SK-N-SH treated with all-trans-retinoic acid at 6 μM for 48 hours (cell line): Measurements from ENCODE around the gene FBXL19.

Source experiments
- ATAC-seq: fragments of 200-7000 bp; cut with Tn5 transposase; 3 replicates; pipeline ENCODE4 v1.9.1; 2020; ENCODE audit warnings: mild to moderate bottlenecking, moderate library complexity
- ARNTL ChIP-seq: fragments of 450-650 bp; formaldehyde crosslinking; IDR thresholded peaks from 2 replicates; pipeline ENCODE4 v1.5.0; 2020; ENCODE audit warnings: low read depth, mild to moderate bottlenecking, moderate library complexity, borderline replicate concordance
- BACH2 ChIP-seq: fragments of 250-450 bp; sonication (Bioruptor Pico); IDR thresholded peaks from 2 replicates; pipeline ENCODE4 v1.9.0; 2021; ENCODE audit warnings: mild to moderate bottlenecking, borderline replicate concordance
- CSDC2 ChIP-seq: fragments of 250-450 bp; sonication (Bioruptor Pico); IDR thresholded peaks from 2 replicates; pipeline ENCODE4 v1.5.0; 2020; ENCODE audit warnings: mild to moderate bottlenecking, moderate library complexity
- ESRRG ChIP-seq: fragments of 250-450 bp; sonication (Bioruptor Pico); IDR thresholded peaks from 2 replicates; pipeline ENCODE4 v1.6.1; 2021; ENCODE audit warnings: mild to moderate bottlenecking
- GLIS3 ChIP-seq: fragments of 250-450 bp; sonication (Bioruptor Pico); IDR thresholded peaks from 2 replicates; pipeline ENCODE4 v1.5.0; 2020; ENCODE audit warnings: mild to moderate bottlenecking, moderate library complexity
- OSR1 ChIP-seq: fragments of 250-450 bp; sonication (Bioruptor Pico); IDR thresholded peaks from 2 replicates; pipeline ENCODE4 v1.8.0; 2022; ENCODE audit warnings: moderate library complexity, mild to moderate bottlenecking, inconsistent platforms
- PPARA ChIP-seq: fragments of 250-450 bp; sonication (Bioruptor Pico); IDR thresholded peaks from 2 replicates; pipeline ENCODE4 v1.5.0; 2020; ENCODE audit warnings: mild to moderate bottlenecking, borderline replicate concordance
- RARB ChIP-seq: fragments of 250-450 bp; sonication (Bioruptor Pico); IDR thresholded peaks from 2 replicates; pipeline ENCODE4 v1.8.0; 2021; ENCODE audit warnings: mild to moderate bottlenecking, moderate library complexity
- SNAI2 ChIP-seq: fragments of 250-450 bp; sonication (Bioruptor Pico); IDR thresholded peaks from 2 replicates; pipeline ENCODE4 v1.5.0; 2020; ENCODE audit warnings: mild to moderate bottlenecking, moderate library complexity
- TCF4 ChIP-seq: fragments of 250-450 bp; sonication (Bioruptor Pico); IDR thresholded peaks from 2 replicates; pipeline ENCODE4 v1.8.0; 2021; ENCODE audit warnings: mild to moderate bottlenecking, moderate library complexity, borderline replicate concordance
- TOX ChIP-seq: fragments of 250-450 bp; sonication (Bioruptor Pico); IDR thresholded peaks from 2 replicates; pipeline ENCODE4 v1.8.0; 2021; ENCODE audit warnings: mild to moderate bottlenecking, moderate library complexity, borderline replicate concordance
- ZC3H10 ChIP-seq: fragments of 250-450 bp; sonication (Bioruptor Pico); IDR thresholded peaks from 2 replicates; pipeline ENCODE4 v1.5.1; 2021; ENCODE audit warnings: mild to moderate bottlenecking, moderate library complexity
- ZFP3 ChIP-seq: fragments of 250-450 bp; sonication (Bioruptor Pico); IDR thresholded peaks from 2 replicates; pipeline ENCODE4 v1.5.0; 2020; ENCODE audit warnings: mild to moderate bottlenecking, moderate library complexity
- ZNF565 ChIP-seq: fragments of 450-650 bp; formaldehyde crosslinking; conservative IDR thresholded peaks from 2 replicates; pipeline ENCODE4 v1.5.0; 2020; ENCODE audit warnings: low read depth, mild to moderate bottlenecking, moderate library complexity
- ZNF70 ChIP-seq: fragments of 450-650 bp; formaldehyde crosslinking; IDR thresholded peaks from 2 replicates; pipeline ENCODE4 v1.5.0; 2020; ENCODE audit warnings: mild to moderate bottlenecking, moderate library complexity
- ZNF8 ChIP-seq: fragments of 450-650 bp; formaldehyde crosslinking; IDR thresholded peaks from 2 replicates; pipeline ENCODE4 v1.5.0; 2020; ENCODE audit warnings: mild to moderate bottlenecking, moderate library complexity
- TF ChIP-seq, protein P1 (sequence below): fragments of 250-450 bp; sonication (Bioruptor Pico); IDR thresholded peaks from 2 replicates; pipeline ENCODE4 v1.8.0; 2020; ENCODE audit warnings: mild to moderate bottlenecking, moderate library complexity, borderline replicate concordance
- TF ChIP-seq, protein P2 (sequence below): fragments of 250-450 bp; sonication (Bioruptor Pico); IDR thresholded peaks from 2 replicates; pipeline ENCODE4 v1.8.0; 2021; ENCODE audit warnings: low read depth, mild to moderate bottlenecking, moderate library complexity, borderline replicate concordance
- TF ChIP-seq, protein P3 (sequence below): fragments of 250-450 bp; sonication (Bioruptor Pico); IDR thresholded peaks from 2 replicates; pipeline ENCODE4 v1.5.1; 2021; ENCODE audit warnings: mild to moderate bottlenecking, moderate library complexity
- TF ChIP-seq, protein P4 (sequence below): fragments of 250-450 bp; sonication (Bioruptor Pico); IDR thresholded peaks from 2 replicates; pipeline ENCODE4 v1.5.0; 2020; ENCODE audit warnings: mild to moderate bottlenecking, moderate library complexity
- TF ChIP-seq, protein P5 (sequence below): fragments of 250-450 bp; sonication (Bioruptor Pico); IDR thresholded peaks from 2 replicates; pipeline ENCODE4 v1.5.1; 2020; ENCODE audit warnings: low read depth, mild to moderate bottlenecking, moderate library complexity

Gene FBXL19

DNA sequence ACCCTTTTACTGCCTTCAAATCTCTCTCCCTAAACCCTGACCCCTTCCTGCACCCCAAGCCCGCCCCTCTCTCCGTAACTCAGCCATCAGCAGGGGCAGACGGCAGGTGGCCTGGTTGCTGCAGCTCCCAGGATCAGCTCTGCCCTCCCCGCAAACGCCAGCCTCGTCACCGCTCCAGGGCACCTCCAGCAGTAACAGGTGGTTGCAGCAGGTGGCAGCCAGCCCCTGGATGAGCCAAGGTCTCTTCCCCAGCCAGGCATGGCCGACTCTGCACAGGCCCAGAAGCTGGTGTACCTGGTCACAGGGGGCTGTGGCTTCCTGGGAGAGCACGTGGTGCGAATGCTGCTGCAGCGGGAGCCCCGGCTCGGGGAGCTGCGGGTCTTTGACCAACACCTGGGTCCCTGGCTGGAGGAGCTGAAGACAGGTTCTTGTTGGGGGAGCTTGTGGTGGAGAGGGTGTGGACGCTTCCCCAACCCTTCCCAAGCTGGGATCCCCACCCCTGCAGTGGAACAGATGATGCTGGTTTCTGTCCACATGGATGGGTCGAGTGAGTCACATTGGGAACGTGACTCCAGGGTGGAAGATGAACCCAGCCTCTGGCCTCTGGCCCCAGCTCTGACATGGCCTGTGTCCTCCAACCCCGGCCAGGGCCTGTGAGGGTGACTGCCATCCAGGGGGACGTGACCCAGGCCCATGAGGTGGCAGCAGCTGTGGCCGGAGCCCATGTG lies 62.2 kb downstream of the FBXL19 start:
- no peak for TF ChIP-seq TOX (CRISPR knock-in tag)
- no peak for TF ChIP-seq ZNF70
- no peak for TF ChIP-seq OSR1 (CRISPR knock-in tag)
- TF ChIP-seq, protein P1, sequence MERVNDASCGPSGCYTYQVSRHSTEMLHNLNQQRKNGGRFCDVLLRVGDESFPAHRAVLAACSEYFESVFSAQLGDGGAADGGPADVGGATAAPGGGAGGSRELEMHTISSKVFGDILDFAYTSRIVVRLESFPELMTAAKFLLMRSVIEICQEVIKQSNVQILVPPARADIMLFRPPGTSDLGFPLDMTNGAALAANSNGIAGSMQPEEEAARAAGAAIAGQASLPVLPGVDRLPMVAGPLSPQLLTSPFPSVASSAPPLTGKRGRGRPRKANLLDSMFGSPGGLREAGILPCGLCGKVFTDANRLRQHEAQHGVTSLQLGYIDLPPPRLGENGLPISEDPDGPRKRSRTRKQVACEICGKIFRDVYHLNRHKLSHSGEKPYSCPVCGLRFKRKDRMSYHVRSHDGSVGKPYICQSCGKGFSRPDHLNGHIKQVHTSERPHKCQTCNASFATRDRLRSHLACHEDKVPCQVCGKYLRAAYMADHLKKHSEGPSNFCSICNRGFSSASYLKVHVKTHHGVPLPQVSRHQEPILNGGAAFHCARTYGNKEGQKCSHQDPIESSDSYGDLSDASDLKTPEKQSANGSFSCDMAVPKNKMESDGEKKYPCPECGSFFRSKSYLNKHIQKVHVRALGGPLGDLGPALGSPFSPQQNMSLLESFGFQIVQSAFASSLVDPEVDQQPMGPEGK, result no peak
- TF ChIP-seq CSDC2 (CRISPR knock-in tag), result no peak
- TF ChIP-seq ZNF565 (CRISPR knock-in tag), result no peak
- TF ChIP-seq SNAI2 (CRISPR knock-in tag), result no peak
- TF ChIP-seq, protein P2, sequence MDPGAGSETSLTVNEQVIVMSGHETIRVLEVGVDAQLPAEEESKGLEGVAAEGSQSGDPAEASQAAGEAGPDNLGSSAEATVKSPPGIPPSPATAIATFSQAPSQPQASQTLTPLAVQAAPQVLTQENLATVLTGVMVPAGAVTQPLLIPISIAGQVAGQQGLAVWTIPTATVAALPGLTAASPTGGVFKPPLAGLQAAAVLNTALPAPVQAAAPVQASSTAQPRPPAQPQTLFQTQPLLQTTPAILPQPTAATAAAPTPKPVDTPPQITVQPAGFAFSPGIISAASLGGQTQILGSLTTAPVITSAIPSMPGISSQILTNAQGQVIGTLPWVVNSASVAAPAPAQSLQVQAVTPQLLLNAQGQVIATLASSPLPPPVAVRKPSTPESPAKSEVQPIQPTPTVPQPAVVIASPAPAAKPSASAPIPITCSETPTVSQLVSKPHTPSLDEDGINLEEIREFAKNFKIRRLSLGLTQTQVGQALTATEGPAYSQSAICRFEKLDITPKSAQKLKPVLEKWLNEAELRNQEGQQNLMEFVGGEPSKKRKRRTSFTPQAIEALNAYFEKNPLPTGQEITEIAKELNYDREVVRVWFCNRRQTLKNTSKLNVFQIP (CRISPR knock-in tag), result no peak
- no peak for TF ChIP-seq PPARA
- TF ChIP-seq, protein P3, sequence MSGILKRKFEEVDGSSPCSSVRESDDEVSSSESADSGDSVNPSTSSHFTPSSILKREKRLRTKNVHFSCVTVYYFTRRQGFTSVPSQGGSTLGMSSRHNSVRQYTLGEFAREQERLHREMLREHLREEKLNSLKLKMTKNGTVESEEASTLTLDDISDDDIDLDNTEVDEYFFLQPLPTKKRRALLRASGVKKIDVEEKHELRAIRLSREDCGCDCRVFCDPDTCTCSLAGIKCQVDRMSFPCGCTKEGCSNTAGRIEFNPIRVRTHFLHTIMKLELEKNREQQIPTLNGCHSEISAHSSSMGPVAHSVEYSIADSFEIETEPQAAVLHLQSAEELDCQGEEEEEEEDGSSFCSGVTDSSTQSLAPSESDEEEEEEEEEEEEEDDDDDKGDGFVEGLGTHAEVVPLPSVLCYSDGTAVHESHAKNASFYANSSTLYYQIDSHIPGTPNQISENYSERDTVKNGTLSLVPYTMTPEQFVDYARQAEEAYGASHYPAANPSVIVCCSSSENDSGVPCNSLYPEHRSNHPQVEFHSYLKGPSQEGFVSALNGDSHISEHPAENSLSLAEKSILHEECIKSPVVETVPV (CRISPR knock-in tag), result no peak
- no peak for TF ChIP-seq ZC3H10 (CRISPR knock-in tag)
- TF ChIP-seq BACH2 (CRISPR knock-in tag), result no peak
- TF ChIP-seq ZFP3, result no peak
- TF ChIP-seq ARNTL (CRISPR knock-in tag), result no peak
- TF ChIP-seq, protein P4, sequence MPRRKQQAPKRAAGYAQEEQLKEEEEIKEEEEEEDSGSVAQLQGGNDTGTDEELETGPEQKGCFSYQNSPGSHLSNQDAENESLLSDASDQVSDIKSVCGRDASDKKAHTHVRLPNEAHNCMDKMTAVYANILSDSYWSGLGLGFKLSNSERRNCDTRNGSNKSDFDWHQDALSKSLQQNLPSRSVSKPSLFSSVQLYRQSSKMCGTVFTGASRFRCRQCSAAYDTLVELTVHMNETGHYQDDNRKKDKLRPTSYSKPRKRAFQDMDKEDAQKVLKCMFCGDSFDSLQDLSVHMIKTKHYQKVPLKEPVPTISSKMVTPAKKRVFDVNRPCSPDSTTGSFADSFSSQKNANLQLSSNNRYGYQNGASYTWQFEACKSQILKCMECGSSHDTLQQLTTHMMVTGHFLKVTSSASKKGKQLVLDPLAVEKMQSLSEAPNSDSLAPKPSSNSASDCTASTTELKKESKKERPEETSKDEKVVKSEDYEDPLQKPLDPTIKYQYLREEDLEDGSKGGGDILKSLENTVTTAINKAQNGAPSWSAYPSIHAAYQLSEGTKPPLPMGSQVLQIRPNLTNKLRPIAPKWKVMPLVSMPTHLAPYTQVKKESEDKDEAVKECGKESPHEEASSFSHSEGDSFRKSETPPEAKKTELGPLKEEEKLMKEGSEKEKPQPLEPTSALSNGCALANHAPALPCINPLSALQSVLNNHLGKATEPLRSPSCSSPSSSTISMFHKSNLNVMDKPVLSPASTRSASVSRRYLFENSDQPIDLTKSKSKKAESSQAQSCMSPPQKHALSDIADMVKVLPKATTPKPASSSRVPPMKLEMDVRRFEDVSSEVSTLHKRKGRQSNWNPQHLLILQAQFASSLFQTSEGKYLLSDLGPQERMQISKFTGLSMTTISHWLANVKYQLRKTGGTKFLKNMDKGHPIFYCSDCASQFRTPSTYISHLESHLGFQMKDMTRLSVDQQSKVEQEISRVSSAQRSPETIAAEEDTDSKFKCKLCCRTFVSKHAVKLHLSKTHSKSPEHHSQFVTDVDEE, result no peak
- no peak for TF ChIP-seq ZNF8
- no peak for TF ChIP-seq TCF4 (CRISPR knock-in tag)
- ATAC-seq, result peak; percentile 32

DNA sequence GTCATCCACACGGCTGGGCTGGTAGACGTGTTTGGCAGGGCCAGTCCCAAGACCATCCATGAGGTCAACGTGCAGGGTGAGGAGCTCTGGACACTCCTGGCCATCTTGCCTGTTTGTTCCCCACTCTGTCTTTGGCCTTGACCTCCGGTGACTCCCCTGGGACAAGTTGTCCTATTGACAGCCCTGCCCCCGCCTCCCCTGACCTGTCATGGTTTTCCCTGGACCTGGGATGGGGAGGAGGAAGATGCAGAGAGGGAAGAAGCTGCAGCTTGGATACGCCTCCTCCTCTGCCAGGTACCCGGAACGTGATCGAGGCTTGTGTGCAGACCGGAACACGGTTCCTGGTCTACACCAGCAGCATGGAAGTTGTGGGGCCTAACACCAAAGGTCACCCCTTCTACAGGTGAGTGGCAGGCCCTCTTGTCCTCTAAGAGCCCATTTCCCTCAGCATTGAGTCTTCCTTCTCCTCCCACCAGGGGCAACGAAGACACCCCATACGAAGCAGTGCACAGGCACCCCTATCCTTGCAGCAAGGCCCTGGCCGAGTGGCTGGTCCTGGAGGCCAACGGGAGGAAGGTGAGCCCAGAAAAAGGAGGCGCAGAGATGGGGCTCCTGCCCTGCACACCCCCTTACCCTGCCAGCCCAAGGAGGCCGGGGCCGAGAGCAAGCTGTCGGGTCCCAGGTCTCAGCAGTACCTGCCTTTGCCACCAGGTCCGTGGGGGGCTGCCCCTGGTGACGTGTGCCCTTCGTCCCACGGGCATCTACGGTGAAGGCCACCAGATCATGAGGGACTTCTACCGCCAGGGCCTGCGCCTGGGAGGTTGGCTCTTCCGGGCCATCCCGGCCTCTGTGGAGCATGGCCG lies 63.0 kb downstream of the FBXL19 start:
- no peak for ATAC-seq
- no peak for TF ChIP-seq ZC3H10 (CRISPR knock-in tag)
- TF ChIP-seq ZNF565 (CRISPR knock-in tag), result no peak
- TF ChIP-seq TOX (CRISPR knock-in tag), result no peak
- TF ChIP-seq RARB (CRISPR knock-in tag), result no peak
- TF ChIP-seq ARNTL (CRISPR knock-in tag), result no peak
- TF ChIP-seq, protein P1, result no peak
- TF ChIP-seq, protein P3 (CRISPR knock-in tag), result no peak
- no peak for TF ChIP-seq OSR1 (CRISPR knock-in tag)
- no peak for TF ChIP-seq ZFP3
- TF ChIP-seq, protein P5, sequence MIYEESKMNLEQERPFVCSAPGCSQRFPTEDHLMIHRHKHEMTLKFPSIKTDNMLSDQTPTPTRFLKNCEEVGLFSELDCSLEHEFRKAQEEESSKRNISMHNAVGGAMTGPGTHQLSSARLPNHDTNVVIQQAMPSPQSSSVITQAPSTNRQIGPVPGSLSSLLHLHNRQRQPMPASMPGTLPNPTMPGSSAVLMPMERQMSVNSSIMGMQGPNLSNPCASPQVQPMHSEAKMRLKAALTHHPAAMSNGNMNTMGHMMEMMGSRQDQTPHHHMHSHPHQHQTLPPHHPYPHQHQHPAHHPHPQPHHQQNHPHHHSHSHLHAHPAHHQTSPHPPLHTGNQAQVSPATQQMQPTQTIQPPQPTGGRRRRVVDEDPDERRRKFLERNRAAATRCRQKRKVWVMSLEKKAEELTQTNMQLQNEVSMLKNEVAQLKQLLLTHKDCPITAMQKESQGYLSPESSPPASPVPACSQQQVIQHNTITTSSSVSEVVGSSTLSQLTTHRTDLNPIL, result no peak
- TF ChIP-seq, protein P4, result no peak
- TF ChIP-seq GLIS3, result no peak
- no peak for TF ChIP-seq TCF4 (CRISPR knock-in tag)
- TF ChIP-seq ESRRG (CRISPR knock-in tag), result no peak
